ENCODE measurements around the gene ADSS1.

DNA sequence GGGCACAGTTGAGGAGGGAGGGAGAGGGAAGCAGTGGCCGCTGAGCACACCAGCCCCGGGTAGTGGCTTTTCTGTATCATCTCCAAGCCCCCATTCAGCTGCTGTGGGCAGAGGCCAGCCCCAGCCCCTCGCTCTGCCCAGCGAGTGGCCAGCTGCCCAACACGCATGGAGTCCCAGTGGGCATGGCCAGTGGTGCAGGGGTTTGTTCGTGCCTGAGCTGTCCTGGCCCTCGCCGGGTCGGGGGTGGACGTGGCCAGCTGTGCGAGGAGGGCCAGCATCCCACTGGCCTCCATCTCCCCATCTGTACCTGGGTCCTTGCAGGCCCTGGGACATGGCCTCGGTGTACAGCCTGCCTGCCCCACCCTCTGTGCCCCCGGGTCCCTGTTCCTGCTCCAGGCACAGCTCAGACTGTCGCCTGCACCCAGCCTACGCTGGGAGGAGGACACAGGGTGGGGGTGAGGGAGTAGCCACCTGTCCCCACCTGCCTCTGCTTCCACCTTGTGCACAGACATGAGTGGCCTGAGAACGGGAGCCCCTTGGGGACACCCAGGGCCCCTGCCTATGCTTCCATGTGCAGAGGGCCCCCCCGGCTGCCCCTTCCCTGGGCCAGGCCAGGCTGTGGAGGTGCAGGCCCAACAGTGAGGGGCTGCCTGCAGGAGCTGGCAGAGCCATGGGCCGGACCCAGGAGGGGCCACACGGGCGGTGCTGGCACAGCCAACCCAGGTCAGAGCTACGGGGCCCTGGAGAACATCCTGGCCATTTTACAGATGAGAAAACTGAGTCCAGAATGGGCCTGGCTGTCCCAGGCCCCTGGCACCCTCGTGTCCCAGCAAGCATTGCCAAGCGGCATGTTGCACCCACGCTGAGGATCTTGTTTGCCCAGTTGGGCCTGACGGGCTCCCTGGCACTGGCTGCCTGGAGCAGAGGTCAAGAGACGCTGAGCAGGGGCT lies 30.3 kb upstream of the ADSS1 start:
- no peak for TF ChIP-seq RAD21 (IDR thresholded peaks at IDR 0.05; ENCODE audit: low read depth)
- TF ChIP-seq, protein P1, sequence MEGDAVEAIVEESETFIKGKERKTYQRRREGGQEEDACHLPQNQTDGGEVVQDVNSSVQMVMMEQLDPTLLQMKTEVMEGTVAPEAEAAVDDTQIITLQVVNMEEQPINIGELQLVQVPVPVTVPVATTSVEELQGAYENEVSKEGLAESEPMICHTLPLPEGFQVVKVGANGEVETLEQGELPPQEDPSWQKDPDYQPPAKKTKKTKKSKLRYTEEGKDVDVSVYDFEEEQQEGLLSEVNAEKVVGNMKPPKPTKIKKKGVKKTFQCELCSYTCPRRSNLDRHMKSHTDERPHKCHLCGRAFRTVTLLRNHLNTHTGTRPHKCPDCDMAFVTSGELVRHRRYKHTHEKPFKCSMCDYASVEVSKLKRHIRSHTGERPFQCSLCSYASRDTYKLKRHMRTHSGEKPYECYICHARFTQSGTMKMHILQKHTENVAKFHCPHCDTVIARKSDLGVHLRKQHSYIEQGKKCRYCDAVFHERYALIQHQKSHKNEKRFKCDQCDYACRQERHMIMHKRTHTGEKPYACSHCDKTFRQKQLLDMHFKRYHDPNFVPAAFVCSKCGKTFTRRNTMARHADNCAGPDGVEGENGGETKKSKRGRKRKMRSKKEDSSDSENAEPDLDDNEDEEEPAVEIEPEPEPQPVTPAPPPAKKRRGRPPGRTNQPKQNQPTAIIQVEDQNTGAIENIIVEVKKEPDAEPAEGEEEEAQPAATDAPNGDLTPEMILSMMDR (IDR thresholded peaks at IDR 0.05 in 2 of 3, conservative IDR thresholded peaks at IDR 0.05 in 1 of 3; ENCODE audit: borderline replicate concordance in 1 of 3, insufficient read depth in 1 of 3, low read depth in 2 of 3, low read length in 2 of 3) = no peak
- no peak for TF ChIP-seq POLR2A (IDR thresholded peaks at IDR 0.05; ENCODE audit: borderline replicate concordance, extremely low read depth, insufficient read depth, insufficient read length)
- TF ChIP-seq, protein P2, sequence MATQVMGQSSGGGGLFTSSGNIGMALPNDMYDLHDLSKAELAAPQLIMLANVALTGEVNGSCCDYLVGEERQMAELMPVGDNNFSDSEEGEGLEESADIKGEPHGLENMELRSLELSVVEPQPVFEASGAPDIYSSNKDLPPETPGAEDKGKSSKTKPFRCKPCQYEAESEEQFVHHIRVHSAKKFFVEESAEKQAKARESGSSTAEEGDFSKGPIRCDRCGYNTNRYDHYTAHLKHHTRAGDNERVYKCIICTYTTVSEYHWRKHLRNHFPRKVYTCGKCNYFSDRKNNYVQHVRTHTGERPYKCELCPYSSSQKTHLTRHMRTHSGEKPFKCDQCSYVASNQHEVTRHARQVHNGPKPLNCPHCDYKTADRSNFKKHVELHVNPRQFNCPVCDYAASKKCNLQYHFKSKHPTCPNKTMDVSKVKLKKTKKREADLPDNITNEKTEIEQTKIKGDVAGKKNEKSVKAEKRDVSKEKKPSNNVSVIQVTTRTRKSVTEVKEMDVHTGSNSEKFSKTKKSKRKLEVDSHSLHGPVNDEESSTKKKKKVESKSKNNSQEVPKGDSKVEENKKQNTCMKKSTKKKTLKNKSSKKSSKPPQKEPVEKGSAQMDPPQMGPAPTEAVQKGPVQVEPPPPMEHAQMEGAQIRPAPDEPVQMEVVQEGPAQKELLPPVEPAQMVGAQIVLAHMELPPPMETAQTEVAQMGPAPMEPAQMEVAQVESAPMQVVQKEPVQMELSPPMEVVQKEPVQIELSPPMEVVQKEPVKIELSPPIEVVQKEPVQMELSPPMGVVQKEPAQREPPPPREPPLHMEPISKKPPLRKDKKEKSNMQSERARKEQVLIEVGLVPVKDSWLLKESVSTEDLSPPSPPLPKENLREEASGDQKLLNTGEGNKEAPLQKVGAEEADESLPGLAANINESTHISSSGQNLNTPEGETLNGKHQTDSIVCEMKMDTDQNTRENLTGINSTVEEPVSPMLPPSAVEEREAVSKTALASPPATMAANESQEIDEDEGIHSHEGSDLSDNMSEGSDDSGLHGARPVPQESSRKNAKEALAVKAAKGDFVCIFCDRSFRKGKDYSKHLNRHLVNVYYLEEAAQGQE (IDR thresholded peaks at IDR 0.05; ENCODE audit: low read depth) = no peak
- TF ChIP-seq YY1 (IDR thresholded peaks at IDR 0.05; ENCODE audit: extremely low read depth, insufficient replicate concordance, low read depth, low read length) = no peak
- no peak for TF ChIP-seq EZH2 (IDR thresholded peaks at IDR 0.05)
- no peak for TF ChIP-seq EZH2phosphoT487 (IDR thresholded peaks at IDR 0.05; ENCODE audit: borderline replicate concordance)
- TF ChIP-seq ZNF274 (IDR thresholded peaks at IDR 0.05; ENCODE audit: low read depth, low read length) = no peak
- no peak for TF ChIP-seq CBX3 (IDR thresholded peaks at IDR 0.05; ENCODE audit: low read depth)
- TF ChIP-seq, protein P3, sequence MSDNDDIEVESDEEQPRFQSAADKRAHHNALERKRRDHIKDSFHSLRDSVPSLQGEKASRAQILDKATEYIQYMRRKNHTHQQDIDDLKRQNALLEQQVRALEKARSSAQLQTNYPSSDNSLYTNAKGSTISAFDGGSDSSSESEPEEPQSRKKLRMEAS (IDR thresholded peaks at IDR 0.05) = no peak
- TF ChIP-seq SIN3A (IDR thresholded peaks at IDR 0.05; ENCODE audit: low read depth) = no peak
- TF ChIP-seq SP1 (IDR thresholded peaks at IDR 0.05; ENCODE audit: low read depth) = no peak
- no peak for TF ChIP-seq EGR1 (IDR thresholded peaks at IDR 0.05; ENCODE audit: low read depth)
- TF ChIP-seq, protein P4, sequence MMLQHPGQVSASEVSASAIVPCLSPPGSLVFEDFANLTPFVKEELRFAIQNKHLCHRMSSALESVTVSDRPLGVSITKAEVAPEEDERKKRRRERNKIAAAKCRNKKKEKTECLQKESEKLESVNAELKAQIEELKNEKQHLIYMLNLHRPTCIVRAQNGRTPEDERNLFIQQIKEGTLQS (IDR thresholded peaks at IDR 0.05) = no peak
